Stimulated activated CD8-positive, alpha-beta memory T cell treated with anti-CD3 and anti-CD28 coated beads, Interleukin-15, amount 100 ng/mL, for 48 hours (primary cell): ENCODE measurements around the gene ARHGAP31.
"Not testable (repeated sequence)": the region's sequence is repeated elsewhere in the genome, so short reads cannot be mapped to it uniquely, and the experiment has no call there.

Source experiments
- DNase-seq, 2 donors: peaks; one replicate each; pipeline ENCODE4 v3.0.0-alpha.2; 2020; ENCODE audit warnings: low read depth in 2 of 2

Gene ARHGAP31

GRCh38 chr3:119349354-119350041 is 55.3 kb downstream of the ARHGAP31 start:
- no peak for DNase-seq

- no peak for DNase-seq
Observed at GRCh38 chr3:119350114-119350513, 55.9 kb downstream of the ARHGAP31 start.

GRCh38 chr3:119351581-119351980 is 57.4 kb downstream of the ARHGAP31 start:
- no peak for DNase-seq

- peak; percentile 12 to 34 for DNase-seq
Observed at GRCh38 chr3:119352034-119352609, 57.9 kb downstream of the ARHGAP31 start.

GRCh38 chr3:119352863-119353527 is 58.8 kb downstream of the ARHGAP31 start:
- no peak for DNase-seq

- not testable (repeated sequence) for DNase-seq
Observed at GRCh38 chr3:119355608-119356007, 61.4 kb downstream of the ARHGAP31 start.

- DNase-seq, result no peak
Observed at GRCh38 chr3:119356646-119357045, 62.5 kb downstream of the ARHGAP31 start.

- no peak for DNase-seq
Observed at GRCh38 chr3:119357190-119357589, 63.0 kb downstream of the ARHGAP31 start.

- DNase-seq, result no peak
Observed at GRCh38 chr3:119359476-119360326, 65.5 kb downstream of the ARHGAP31 start.

GRCh38 chr3:119360736-119361462 is 66.7 kb downstream of the ARHGAP31 start:
- DNase-seq, result no peak

- no peak for DNase-seq
Observed at GRCh38 chr3:119362010-119362409, 67.8 kb downstream of the ARHGAP31 start.

GRCh38 chr3:119362940-119363725 is 69.0 kb downstream of the ARHGAP31 start:
- DNase-seq, result no peak

- DNase-seq, result no peak
Observed at GRCh38 chr3:119364401-119364800, 70.2 kb downstream of the ARHGAP31 start.

- DNase-seq, result no peak
Observed at GRCh38 chr3:119365418-119365817, 71.2 kb downstream of the ARHGAP31 start.

GRCh38 chr3:119367000-119367399 is 72.8 kb downstream of the ARHGAP31 start:
- DNase-seq, result no peak

GRCh38 chr3:119368298-119368697 is 74.1 kb downstream of the ARHGAP31 start:
- no peak for DNase-seq

GRCh38 chr3:119371786-119372185 is 77.6 kb downstream of the ARHGAP31 start:
- DNase-seq, result not testable (repeated sequence)

- no peak for DNase-seq
Observed at GRCh38 chr3:119375106-119375505, 80.9 kb downstream of the ARHGAP31 start.

- DNase-seq, result no peak
Observed at GRCh38 chr3:119375510-119375909, 81.3 kb downstream of the ARHGAP31 start.

GRCh38 chr3:119376758-119377157 is 82.6 kb downstream of the ARHGAP31 start:
- no peak for DNase-seq
